HG02943 (cell line): Measurements from ENCODE around the gene PRXL2B.

ENCODE experiments used
- ATAC-seq: cut with Tn5 transposase; IDR thresholded peaks from one replicate; pipeline ENCODE4 v1.9.1; 2021; ENCODE audit warnings: mild to moderate bottlenecking, low read depth, moderate library complexity; ENCODE audit not compliant: unreplicated experiment

The PRXL2B gene

DNA sequence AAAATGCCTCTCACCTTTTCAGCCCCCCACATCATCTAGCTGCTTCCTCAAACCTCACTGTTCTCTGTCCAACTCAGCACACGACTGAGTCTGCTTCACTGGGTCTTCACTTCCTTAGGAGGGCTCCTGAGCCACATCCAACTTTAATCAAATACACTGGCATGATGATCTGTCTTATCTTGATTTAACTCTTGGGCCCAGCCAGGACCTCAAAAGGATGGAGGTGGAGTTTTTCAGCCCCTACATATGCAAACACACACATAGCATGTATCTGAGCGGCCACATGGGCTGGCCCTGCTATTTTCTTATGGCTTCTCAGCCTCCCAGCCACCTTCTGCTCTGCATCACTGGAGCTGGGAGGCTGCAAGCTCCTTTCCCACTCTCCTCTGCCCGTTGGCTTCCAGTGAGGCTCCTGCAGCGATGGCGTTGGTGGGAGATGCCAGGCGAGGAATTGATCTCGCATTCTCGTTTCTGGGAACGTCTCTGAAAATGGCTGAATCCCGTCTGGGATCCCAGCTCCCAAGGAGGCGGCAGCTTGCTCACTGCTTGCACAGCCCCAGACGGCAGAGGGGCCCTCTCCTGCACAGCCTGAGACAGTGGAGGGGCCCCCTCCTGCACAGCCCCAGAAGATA, 1.8 kb upstream of the PRXL2B start:
- no peak for ATAC-seq

DNA sequence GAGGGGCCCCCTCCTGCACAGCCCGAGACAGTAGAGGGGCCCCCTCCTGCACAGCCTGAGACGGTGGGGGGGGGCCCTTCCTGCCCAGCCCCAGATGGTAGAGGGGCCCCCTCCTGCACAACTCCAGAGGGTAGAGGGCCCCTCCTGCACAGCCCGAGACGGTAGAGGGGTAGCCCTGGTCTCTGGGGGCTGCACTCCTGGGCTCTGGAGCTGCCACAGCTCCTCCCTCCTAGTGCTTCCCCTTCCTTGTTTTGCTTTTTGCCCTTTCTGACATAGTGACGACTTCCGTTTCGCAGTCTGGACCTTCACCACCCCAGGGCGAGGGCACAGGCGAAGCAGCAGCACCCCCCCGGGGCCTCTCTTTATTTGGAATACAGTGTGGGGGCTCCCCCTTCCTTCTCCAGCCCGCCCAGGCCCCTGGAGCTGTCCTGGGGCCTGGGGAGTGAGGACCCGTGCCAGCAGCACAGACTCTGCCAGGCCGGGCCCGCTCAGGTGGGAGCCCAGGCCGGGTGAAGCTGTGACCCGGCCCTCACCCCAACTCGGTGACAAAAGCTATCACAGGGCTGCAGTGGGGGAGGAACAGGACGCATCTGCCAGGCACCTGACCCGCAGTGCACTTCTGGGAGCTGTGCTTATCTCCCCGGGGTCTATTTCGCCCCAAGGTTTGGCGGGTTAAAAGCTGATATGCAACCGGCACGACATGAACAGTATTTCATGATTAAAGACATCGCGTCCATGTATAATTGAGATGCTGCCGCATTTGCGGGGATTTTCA, 1.1 kb upstream of the PRXL2B start:
- ATAC-seq = no peak

DNA sequence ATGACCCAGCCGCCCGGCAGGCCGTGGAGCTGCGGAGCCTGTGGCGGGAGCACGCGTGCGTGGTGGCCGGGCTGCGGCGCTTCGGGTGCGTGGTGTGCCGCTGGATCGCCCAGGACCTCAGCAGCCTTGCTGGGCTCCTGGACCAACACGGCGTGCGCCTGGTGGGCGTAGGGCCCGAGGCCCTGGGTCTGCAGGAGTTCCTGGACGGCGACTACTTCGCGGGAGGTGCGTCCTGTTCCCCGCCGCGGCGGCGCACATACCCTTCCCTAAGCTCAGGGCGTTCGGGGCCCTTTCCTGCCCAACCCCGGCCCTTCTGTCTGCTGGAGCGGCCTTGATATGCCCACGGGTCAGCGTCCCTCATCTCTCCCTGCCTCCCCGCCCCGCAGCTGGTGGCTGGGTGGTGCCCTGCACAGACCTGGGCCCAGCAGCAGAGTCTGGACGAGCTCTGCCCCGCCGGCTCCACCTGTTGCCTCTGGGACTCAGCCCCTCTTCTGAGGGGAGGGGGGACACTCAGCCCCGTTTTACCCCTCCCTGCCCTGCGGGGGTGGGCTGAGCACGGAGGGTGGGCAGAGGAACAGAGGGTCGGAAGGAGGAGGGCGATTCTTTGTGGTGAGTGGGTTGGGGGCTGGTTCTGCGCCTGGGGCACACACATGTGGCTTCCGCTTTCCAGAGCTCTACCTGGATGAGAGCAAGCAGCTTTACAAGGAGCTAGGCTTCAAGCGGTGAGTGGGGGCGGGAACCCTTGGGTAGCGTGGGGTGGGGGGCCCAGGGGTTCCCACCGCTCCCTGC, 688 bp downstream of the PRXL2B start:
- ATAC-seq = peak; percentile 6

DNA sequence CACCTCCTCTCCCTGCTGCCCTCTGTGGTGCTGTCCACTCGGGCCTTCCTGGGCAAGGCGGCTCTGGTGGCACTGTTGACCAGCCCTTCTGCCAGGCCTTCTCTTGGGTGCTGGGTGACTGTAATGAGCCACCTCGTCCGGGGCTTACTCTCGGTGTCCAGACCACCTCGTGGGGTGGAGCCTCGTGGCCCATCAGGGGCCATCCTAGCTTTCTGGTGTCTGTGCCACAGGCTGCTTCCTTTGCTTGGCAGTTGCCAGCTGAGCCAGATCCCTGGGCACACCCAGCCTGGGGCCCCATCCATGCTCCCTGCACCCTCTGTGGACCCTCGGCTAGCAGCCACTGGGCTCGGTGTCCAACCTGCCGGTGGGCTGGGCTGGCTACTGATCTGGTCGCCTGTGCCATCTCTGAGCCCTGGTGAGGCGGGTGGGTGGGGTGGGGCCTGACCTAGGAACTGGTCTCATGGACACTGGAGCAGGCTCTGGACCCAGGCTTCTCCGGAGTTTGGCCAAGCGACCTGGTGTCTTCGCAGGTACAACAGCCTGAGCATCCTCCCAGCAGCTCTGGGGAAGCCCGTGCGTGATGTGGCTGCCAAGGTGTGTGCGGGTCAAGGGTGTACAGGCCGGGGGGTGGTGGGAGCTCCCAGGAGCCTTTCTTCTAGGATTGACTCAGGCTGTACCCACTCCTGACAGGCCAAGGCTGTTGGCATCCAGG, 1.4 kb downstream of the PRXL2B start:
- no peak for ATAC-seq

DNA sequence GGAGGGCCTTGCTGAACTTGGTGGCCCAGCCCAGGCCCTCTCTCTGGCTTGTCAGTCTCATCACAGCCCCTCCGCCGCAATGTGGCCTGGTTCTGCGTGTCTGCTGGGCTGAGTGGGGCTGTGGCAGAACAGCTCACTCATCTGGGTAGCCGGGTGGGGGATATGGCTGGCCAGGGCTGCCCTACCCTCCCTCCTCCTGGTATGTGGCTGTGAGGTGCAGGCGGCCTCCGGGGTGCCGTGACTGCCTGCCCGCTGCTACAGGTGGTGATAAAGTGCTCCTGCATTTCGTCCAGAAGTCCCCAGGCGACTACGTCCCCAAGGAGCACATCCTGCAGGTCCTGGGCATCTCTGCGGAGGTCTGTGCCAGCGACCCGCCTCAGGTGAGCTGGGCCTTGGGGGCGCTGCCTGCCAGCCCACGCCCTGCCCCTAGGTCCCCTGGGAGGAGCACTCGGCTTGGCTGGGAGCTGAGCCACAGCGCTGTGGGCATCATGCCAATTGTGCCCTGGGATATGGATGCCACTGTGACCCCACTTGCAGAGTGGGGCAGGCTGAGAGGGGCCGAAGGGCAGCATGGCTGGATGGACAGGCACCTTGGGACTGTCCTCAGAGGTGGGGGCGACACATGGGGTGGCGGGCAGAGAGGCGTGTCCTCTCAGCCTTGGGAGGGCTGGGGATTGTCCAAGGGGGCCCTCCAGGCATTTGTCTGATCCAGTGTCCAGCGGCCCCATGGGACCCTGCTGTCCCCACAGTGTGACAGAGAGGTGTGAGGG, 2.3 kb downstream of the PRXL2B start:
- ATAC-seq = no peak

DNA sequence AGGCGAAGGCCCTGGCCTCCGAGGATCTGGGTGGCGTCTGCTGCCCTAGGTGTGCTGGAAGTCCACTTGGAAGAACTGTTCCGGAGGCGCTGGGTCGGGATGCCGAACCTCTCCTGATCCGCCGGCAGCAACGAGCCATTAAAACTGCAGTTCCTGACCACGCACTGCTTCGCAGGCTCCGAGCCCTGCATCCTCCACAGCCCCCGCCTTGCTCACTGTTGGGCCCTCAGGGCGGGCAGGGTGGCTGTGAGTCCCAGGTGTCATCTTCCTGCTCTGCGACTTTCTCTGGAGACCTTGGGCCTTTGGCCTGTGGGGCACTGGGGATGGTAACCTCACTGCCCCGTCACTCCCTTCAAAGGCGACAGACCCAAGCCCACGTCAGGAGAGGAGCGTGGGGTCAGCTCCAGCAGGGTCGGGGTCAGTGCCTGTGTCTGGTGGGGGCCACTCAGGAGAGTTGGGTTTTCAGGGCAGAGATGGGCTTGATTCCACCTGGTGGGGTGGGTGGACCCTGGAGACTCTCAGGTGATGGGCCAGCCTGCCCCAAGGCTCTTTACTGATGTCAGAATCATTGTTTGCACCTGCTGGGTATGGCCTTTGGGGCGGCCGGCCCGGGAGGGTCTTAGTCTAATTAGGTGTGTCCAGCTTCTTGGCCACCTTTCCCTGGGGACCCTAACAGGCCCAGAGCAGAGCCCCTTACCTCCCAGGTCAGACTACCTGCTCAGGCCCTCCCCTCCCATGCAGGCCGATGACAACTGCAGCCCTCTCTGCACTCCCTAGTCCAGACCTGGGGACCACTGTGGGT, 3.1 kb downstream of the PRXL2B start:
- ATAC-seq = no peak

DNA sequence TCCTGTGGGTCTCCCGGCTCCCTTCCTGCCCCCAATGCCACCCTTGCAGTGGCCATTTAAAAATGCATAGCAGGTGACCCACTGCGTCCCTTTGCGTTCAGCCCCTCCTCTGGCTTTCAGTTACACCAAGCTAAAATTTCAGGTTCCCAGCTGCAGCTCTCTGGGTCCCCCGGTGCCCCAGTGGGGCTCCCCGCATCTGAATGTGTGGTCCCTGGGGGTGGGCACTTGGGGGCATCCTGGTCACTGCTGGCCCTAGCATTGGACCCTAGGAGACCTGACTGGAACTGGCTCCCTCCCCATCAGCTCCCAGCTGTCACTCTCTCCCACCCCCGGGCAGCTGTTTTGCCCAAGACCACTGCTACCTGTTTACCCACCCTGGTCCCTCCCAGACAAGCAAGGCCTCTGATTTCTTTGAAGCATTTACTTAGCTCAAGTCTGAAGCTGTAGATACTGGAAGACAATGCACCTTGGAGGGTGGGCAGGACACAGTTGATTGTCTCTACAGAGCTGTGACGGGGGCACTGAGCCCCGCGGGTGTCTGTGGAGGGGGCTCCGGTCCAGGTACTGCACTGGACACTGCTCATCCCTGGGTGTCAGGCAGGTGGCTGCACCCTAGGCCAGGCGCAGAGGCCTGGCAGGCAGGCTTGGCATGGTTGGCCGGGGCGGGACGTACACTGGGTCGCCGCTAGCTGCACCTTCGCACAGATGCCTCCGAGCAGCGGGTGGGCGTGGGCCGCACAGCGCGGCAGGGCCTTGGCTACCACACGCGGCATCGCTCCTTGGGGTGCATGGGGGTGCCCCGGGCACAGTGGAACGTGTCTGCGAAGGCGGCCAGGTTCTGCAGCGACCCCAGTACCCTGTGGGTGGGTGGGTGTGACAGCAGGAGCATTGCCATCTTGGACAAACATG, 3.9 kb downstream of the PRXL2B start:
- no peak for ATAC-seq

DNA sequence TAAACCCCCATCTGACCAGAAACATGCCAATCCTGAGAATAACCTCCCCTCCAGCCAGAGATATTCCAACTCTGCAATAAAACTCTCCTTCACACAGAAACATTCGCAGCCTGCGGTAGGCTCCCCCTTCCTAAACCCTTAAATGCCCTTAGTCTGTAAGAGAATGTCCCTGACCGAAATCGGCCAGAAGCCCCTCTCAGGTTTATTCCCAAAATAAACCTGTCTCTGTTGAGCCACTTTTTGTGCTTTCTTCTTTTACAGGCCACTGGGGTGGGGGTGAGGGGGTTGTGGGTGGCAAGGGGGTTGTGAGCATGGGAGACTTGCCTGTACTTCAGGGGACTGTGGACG, 4.6 kb downstream of the PRXL2B start:
- ATAC-seq = no peak

DNA sequence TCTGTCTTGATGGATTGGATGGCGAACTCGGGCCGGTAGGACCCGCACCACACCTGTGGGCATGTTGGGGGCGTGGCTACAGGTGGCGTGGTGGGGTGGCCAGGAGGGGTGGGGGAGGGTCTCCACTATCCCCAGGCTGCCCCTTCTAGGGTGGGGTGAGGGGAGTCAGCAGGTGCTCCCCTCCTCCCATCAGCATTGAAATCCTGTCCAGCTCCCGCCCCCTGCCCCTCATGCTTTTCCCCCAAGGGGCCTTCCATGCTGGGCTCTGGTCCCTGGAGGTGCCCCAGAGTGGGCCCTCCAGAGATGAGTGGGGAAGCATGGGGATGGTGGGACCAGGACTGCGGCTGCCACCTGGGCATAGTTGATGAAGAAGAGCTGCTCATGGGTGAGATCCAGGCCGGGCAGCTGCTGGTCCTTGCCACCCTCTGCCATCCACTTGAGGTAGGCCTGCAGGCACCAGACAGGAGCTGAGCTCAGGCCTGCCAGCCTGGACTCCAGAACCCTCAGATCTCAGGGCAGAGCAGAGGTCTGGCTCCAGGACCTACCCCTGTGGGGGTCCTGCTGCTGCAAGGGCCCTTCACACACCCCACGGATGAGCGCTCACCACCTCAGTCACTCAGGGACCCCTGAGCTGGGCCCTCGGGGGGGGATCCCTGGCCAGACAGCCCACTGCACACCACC, 5.1 kb downstream of the PRXL2B start:
- no peak for ATAC-seq

DNA sequence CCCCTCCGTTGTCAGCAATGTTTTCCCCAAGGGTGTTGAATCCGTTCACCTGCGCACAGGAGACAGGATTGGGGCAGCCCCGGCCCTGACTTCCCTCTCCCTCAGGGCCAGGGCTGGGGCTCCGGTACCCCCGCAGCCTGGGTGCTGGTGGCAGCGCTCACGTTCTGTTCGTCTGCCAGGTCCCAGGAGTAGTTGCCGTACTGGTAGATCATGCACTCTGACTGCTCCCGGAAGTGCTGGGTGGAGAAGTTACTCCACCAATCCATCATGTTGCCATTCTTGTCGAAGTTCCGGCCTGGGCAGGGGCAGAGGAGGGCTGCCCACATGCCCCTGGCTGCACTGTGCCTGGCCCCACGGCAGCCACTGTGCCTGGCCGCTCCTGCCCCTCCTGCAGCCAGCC, 6.1 kb downstream of the PRXL2B start:
- ATAC-seq = no peak

DNA sequence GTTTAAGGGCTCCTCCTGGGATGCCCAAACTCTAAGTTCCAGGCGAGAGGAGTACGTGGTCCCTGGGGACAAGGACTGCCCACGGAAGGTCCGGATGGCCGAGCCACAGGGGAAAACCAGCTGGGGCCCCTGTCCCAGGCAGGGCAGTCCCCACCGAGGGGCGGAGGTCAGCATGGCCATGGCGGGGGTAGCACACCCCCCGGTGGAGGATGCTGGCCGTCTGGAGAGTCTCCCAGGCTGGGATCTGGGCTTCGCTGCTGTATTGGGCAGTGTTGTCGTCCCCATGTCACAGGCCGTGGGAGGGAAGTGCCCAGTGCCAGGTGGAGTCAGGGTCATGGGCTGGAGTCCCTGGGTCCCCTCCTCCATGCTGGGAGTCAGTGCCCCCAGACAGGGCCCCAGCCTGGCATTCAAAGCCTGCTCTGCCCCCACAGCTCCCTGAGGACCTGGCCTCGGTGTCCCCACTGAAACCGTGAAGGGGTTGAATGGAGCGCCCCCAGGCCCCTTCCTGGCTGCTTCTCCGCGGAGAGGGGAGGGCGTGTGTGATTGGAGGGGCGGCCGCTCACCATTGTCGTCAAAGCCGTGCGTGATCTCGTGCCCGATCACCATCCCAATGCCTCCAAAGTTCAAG, 6.8 kb downstream of the PRXL2B start:
- no peak for ATAC-seq

DNA sequence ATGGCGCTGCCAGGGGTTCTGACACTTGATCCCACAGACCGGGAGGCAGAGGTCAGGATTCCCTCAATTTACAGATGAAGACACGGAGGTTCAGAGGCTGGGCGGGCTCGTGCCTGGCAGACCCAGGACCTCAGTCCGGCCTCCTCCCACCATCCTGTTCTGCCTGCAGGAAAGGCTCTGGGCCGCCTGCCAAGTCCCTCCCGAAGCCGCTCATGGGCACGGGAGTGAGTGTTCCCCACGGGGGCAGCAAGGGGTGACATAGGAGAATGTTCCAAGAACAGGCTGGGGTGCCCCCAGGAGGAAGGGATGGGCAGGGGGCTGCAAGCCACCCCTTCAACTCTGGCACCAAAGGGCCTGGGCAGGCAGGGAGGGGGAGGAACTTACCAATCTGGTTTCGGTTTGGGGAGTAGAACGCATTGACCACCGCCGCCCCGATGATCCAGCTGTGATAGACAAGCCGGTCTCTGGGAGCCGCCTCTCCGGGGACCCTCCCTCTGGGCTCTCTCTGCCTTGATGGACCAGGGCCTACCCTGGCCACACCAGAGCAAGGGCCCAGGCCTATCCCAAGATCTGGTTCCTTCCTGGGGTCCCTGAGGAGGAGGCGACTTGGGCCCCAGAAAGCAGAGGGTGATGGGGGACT, 7.5 kb downstream of the PRXL2B start:
- no peak for ATAC-seq

DNA sequence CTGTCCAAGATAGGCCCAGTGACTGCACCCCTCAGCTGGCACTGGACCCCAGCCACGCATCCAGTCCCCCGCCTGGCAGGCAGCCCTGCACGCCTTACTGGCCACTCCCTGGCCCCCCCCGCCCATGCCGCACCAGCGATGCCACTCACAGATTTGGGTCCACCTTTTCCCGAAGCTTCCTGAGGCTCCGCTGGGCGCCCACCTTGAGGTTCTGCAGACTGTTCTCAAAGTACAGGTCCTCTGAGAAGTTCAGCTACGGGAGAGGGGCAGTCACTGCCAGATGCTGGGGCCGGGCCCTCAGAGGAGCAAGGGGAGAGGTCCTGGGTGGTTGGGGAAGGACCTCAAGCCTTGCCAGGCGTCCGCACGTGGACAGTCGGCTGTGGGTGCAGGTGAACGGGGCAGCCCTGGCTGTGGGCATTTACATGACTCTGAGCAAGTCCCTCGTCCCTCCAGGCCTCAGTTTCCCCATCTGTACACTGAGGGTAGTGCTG, 8.1 kb downstream of the PRXL2B start:
- no peak for ATAC-seq

DNA sequence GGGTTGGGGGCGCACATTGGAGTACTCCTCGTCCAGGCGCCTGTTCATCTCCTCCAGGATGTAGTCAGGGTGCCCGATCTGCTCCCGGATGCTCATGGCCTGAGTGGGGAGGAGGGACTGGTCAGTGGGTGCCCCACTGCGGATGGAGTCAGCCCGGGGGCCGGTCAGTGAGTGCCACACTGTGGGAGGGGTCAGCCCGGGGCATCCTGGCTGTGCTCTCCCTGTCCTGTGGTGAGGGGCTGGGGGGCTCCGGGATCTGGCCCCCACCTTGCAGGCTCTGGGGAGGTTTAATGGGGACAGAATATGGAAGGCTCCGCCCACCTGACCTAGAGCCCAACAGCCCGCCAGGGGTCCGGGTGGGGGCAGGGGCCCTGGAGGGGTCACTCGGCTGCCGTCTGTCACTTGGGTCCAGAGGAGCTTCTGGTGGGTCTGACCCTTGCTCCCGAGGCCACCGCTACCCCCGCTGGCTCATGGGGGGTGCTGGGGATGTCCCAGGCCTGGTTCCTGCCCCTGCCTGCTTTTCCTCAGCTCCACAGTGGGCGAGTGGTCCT, 8.8 kb downstream of the PRXL2B start:
- no peak for ATAC-seq

DNA sequence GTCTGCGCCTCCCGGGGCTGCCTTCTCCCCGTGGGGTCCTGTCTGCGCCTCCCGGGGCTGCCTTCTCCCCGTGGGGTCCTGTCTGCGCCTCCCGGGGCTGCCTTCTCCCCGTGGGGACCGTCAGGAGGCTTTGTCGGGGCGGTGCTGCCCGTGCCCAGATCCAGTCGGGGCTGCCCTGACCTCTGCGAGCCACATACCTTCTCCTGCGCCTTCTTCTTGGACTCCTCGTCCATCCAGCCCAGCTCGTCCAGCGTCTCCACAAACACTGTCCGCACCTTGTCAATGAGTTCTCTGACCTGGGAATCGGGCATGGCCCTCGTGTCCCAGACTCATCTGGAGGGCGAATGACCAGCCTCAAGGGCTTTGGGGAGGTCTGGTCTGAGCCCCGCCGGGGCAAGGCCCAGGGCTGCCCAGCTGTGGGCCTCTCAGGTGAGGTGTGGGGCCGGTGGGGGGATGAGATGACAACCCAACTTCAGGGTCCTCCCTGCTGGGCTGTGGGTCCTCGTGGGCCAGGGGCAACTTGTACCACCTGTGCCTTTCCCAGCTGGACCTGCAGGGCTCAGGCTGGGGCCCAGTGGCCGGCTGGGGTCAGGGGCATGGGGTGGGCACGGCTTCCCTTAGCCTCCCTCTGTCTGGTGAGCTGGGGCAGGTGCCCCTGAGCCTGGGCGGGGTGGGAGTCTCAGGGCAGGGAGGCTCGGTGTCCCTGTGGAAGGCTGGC, 9.4 kb downstream of the PRXL2B start:
- no peak for ATAC-seq
